ENCODE measurements around the gene DOCK1. TPM values are rescaled to one million over a fixed set of nuclear protein-coding genes. Genes with fewer than 3 reads are reported as not detected.

Gene DOCK1
- total RNA-seq, 1 donor from 2014 or later: 57.8 TPM

GRCh38 chr10:127119936-127120335, 214.7 kb downstream of the DOCK1 start:
- Mint-ChIP-seq H3K27ac (ENCODE audit: unreplicated experiment) (no peak overlapping the region), H3K36me3 (ENCODE audit: low read depth) (peaks cover 8% of the 10 kb centered on the region), H3K27me3 (ENCODE audit: low read depth) (no peaks in the 10 kb centered on the region), H3K4me1 (ENCODE audit: low read depth) (no peaks in the 10 kb centered on the region), H3K9me3 (ENCODE audit: low read depth) (no peaks in the 10 kb centered on the region), H3K4me3 (ENCODE audit: unreplicated experiment) (no peak overlapping the region)
- TF ChIP-seq CTCF (IDR thresholded peaks at IDR 0.05): no peak
- DNase-seq (ENCODE audit: low spot score): no peak

GRCh38 chr10:127122831-127123230, 217.6 kb downstream of the DOCK1 start:
- TF ChIP-seq CTCF (IDR thresholded peaks at IDR 0.05): no peak
- peaks cover 12% of the 10 kb centered on the region for H3K36me3 Mint-ChIP-seq (ENCODE audit: low read depth)
- H3K4me1 Mint-ChIP-seq (ENCODE audit: low read depth): no peaks in the 10 kb centered on the region
- no peaks in the 10 kb centered on the region for H3K9me3 Mint-ChIP-seq (ENCODE audit: low read depth)
- no peak overlapping the region for H3K27ac Mint-ChIP-seq (ENCODE audit: unreplicated experiment)
- DNase-seq (ENCODE audit: low spot score): no peak
- H3K27me3 Mint-ChIP-seq (ENCODE audit: low read depth): no peaks in the 10 kb centered on the region
- H3K4me3 Mint-ChIP-seq (ENCODE audit: unreplicated experiment): no peak overlapping the region

GRCh38 chr10:127123626-127124025, 218.4 kb downstream of the DOCK1 start:
- Mint-ChIP-seq H3K27ac (ENCODE audit: unreplicated experiment) (no peak overlapping the region), H3K27me3 (ENCODE audit: low read depth) (no peaks in the 10 kb centered on the region), H3K4me1 (ENCODE audit: low read depth) (no peaks in the 10 kb centered on the region), H3K9me3 (ENCODE audit: low read depth) (no peaks in the 10 kb centered on the region), H3K4me3 (ENCODE audit: unreplicated experiment) (no peak overlapping the region), H3K36me3 (ENCODE audit: low read depth) (peaks cover 18% of the 10 kb centered on the region)
- no peak for DNase-seq (ENCODE audit: low spot score)
- no peak for TF ChIP-seq CTCF (IDR thresholded peaks at IDR 0.05)

GRCh38 chr10:127125331-127125730, 220.1 kb downstream of the DOCK1 start:
- H3K4me1 Mint-ChIP-seq (ENCODE audit: low read depth): no peaks in the 10 kb centered on the region
- TF ChIP-seq CTCF (IDR thresholded peaks at IDR 0.05): no peak
- H3K27me3 Mint-ChIP-seq (ENCODE audit: low read depth): no peaks in the 10 kb centered on the region

GRCh38 chr10:127127822-127128221, 222.6 kb downstream of the DOCK1 start:
- H3K4me1 Mint-ChIP-seq (ENCODE audit: low read depth): no peaks in the 10 kb centered on the region
- TF ChIP-seq CTCF (IDR thresholded peaks at IDR 0.05): no peak

More at GRCh38 chr10:127125331-127125730, 220.1 kb downstream of the DOCK1 start:
- no peak for DNase-seq (ENCODE audit: low spot score)
- H3K9me3 Mint-ChIP-seq (ENCODE audit: low read depth): no peaks in the 10 kb centered on the region
- peaks cover 23% of the 10 kb centered on the region for H3K36me3 Mint-ChIP-seq (ENCODE audit: low read depth)
- H3K4me3 Mint-ChIP-seq (ENCODE audit: unreplicated experiment): no peak overlapping the region
- no peak overlapping the region for H3K27ac Mint-ChIP-seq (ENCODE audit: unreplicated experiment)

More at GRCh38 chr10:127127822-127128221, 222.6 kb downstream of the DOCK1 start:
- no peak overlapping the region for H3K4me3 Mint-ChIP-seq (ENCODE audit: unreplicated experiment)
- no peak overlapping the region for H3K27ac Mint-ChIP-seq (ENCODE audit: unreplicated experiment)
- peaks cover 27% of the 10 kb centered on the region for H3K36me3 Mint-ChIP-seq (ENCODE audit: low read depth)
- H3K27me3 Mint-ChIP-seq (ENCODE audit: low read depth): no peaks in the 10 kb centered on the region
- H3K9me3 Mint-ChIP-seq (ENCODE audit: low read depth): no peaks in the 10 kb centered on the region
- no peak for DNase-seq (ENCODE audit: low spot score)
